ENCODE data around the gene FAM184A.

GRCh38 chr6:118992186-118992795 lies 86.2 kb downstream of the FAM184A start:
- TF ChIP-seq, protein P1, sequence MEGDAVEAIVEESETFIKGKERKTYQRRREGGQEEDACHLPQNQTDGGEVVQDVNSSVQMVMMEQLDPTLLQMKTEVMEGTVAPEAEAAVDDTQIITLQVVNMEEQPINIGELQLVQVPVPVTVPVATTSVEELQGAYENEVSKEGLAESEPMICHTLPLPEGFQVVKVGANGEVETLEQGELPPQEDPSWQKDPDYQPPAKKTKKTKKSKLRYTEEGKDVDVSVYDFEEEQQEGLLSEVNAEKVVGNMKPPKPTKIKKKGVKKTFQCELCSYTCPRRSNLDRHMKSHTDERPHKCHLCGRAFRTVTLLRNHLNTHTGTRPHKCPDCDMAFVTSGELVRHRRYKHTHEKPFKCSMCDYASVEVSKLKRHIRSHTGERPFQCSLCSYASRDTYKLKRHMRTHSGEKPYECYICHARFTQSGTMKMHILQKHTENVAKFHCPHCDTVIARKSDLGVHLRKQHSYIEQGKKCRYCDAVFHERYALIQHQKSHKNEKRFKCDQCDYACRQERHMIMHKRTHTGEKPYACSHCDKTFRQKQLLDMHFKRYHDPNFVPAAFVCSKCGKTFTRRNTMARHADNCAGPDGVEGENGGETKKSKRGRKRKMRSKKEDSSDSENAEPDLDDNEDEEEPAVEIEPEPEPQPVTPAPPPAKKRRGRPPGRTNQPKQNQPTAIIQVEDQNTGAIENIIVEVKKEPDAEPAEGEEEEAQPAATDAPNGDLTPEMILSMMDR (conservative IDR thresholded peaks at IDR 0.05; ENCODE audit: low read length) = no peak
- TF ChIP-seq EZH2phosphoT487 (IDR thresholded peaks at IDR 0.05; ENCODE audit: borderline replicate concordance) = no peak

Data from Loucy (cell line).